Measurements from ENCODE around the gene RNF11. TPM values are rescaled to one million over a fixed set of nuclear protein-coding genes. Genes with fewer than 3 reads are reported as not detected.

Gene RNF11
- total and polyA plus RNA-seq, 2 of the 8 experiments (the other 6 are each of a cell fraction or from before 2014, with no cell fraction given): 49.6 to 54.2 TPM

- TF ChIP-seq EZH2 (IDR thresholded peaks at IDR 0.05; ENCODE audit: low read depth, low read length, severe bottlenecking): no peak
- no peak for TF ChIP-seq EP300 (IDR thresholded peaks at IDR 0.05; ENCODE audit: borderline replicate concordance in 1 of 2, low read depth in 2 of 2, low read length in 2 of 2)
- TF ChIP-seq BACH1 (IDR thresholded peaks at IDR 0.05; ENCODE audit: low read length): no peak
- no peak for TF ChIP-seq GABPA (IDR thresholded peaks at IDR 0.05; ENCODE audit: borderline replicate concordance, insufficient read depth, low read length)
- TF ChIP-seq TBP (IDR thresholded peaks at IDR 0.05; ENCODE audit: low read depth, low read length): no peak
- no peak for TF ChIP-seq CBX8 (IDR thresholded peaks at IDR 0.05; ENCODE audit: borderline replicate concordance, low read depth, low read length)
- no peak for TF ChIP-seq ZNF274 (IDR thresholded peaks at IDR 0.05; ENCODE audit: borderline replicate concordance, extremely low read depth, low read length)
- TF ChIP-seq CEBPB (IDR thresholded peaks at IDR 0.05; ENCODE audit: low read depth, low read length): no peak
These were observed 29.5 kb downstream of the RNF11 start (continued) for GRCh38 chr1:51265618-51266017.
